HL-60 (cell line): Measurements from ENCODE around the gene SP9.
"Not testable (repeated sequence)": the region's sequence is repeated elsewhere in the genome, so short reads cannot be mapped to it uniquely, and the experiment has no call there.

Experiments
- DNase-seq, 2 experiments: peaks; one replicate each; pipeline ENCODE4 v3.0.0-alpha.2; 2010 to 2020; ENCODE audit warnings: low read depth in 1 of 2, low spot score in 1 of 2
- H3K27ac ChIP-seq: fragments of 250-450 bp; sonication (Bioruptor Pico); replicated peaks from 2 replicates; pipeline ENCODE4 v1.5.1; 2020; ENCODE audit warnings: mild to moderate bottlenecking, moderate library complexity
- H3K27me3 ChIP-seq: fragments of 250-450 bp; sonication (Bioruptor Pico); 2 replicates; pipeline ENCODE4 v1.5.1; 2021; ENCODE audit warnings: mild to moderate bottlenecking, moderate library complexity; ENCODE audit not compliant: insufficient read depth, poor library complexity, severe bottlenecking
- H3K4me3 ChIP-seq: replicated peaks from 2 replicates; pipeline ENCODE4 v1.5.1; 2011; ENCODE audit warnings: mild to moderate bottlenecking, control low read depth, low read length; ENCODE audit not compliant: insufficient read depth
- CTCF ChIP-seq: IDR thresholded peaks from one replicate; pipeline ENCODE4 v1.5.1; 2011; ENCODE audit warnings: low read length, control low read depth, inconsistent platforms; ENCODE audit not compliant: insufficient read depth
- GABPA ChIP-seq: IDR thresholded peaks from 2 replicates; pipeline ENCODE4 v1.6.1; 2012; ENCODE audit warnings: low read depth
- POLR2AphosphoS5 ChIP-seq: IDR thresholded peaks from 2 replicates; pipeline ENCODE4 v1.6.1; 2012; ENCODE audit warnings: low read depth
- REST ChIP-seq: IDR thresholded peaks from 2 replicates; pipeline ENCODE4 v1.6.1; 2012; ENCODE audit warnings: low read depth; ENCODE audit not compliant: insufficient replicate concordance
- SPI1 ChIP-seq: IDR thresholded peaks from 2 replicates; pipeline ENCODE4 v1.6.1; 2012; ENCODE audit warnings: low read depth, mild to moderate bottlenecking, borderline replicate concordance

SP9 gene

GRCh38 chr2:174356347-174356746 lies 21.6 kb downstream of the SP9 start:
- DNase-seq = no peak
- Histone ChIP-seq H3K27me3 (no peaks in the 10 kb centered on the region), H3K4me3 (no peak overlapping the region), H3K27ac (no peak overlapping the region)
- TF ChIP-seq REST = no peak
- TF ChIP-seq GABPA = no peak
- TF ChIP-seq SPI1 = no peak
- TF ChIP-seq CTCF = no peak
- TF ChIP-seq POLR2AphosphoS5 = no peak

GRCh38 chr2:174359663-174360062 lies 24.9 kb downstream of the SP9 start:
- DNase-seq, H3K27me3 ChIP-seq, H3K4me3 ChIP-seq, H3K27ac ChIP-seq: not testable (repeated sequence)

- no peaks in the 10 kb centered on the region for H3K27me3 ChIP-seq
- DNase-seq = no peak
- TF ChIP-seq GABPA (no peak), SPI1 (no peak), CTCF (no peak), POLR2AphosphoS5 (no peak), REST (no peak)
- no peak overlapping the region for H3K4me3 ChIP-seq
- H3K27ac ChIP-seq = no peak overlapping the region
Measured at GRCh38 chr2:174362949-174363348, 28.2 kb downstream of the SP9 start.

- not testable (repeated sequence) for DNase-seq, H3K27me3 ChIP-seq, H3K4me3 ChIP-seq, H3K27ac ChIP-seq
Measured at GRCh38 chr2:174363492-174364225, 28.9 kb downstream of the SP9 start.

GRCh38 chr2:174364628-174365027 lies 29.9 kb downstream of the SP9 start:
- Histone ChIP-seq H3K27me3 (no peaks in the 10 kb centered on the region), H3K4me3 (no peak overlapping the region), H3K27ac (no peak overlapping the region)
- no peak for TF ChIP-seq SPI1
- TF ChIP-seq GABPA = no peak
- TF ChIP-seq CTCF = no peak
- no peak for TF ChIP-seq REST
- TF ChIP-seq POLR2AphosphoS5 = no peak
- no peak for DNase-seq
